Activated CD4-positive, alpha-beta T cell treated with anti-CD3 and anti-CD28 coated beads, Interleukin-2, amount 50 U/mL, for 16 hours (primary cell): ENCODE measurements around the gene KRTAP5-2.

Source experiments
- DNase-seq: peaks from one replicate; pipeline ENCODE4 v3.0.0-alpha.2; 2020

KRTAP5-2 gene

GRCh38 chr11:1565904-1566247 lies 32.2 kb downstream of the KRTAP5-2 start:
- DNase-seq = no peak

- DNase-seq = no peak
Measured at GRCh38 chr11:1565173-1565903, 32.8 kb downstream of the KRTAP5-2 start.

GRCh38 chr11:1564535-1565172 lies 33.4 kb downstream of the KRTAP5-2 start:
- DNase-seq = no peak

DNA sequence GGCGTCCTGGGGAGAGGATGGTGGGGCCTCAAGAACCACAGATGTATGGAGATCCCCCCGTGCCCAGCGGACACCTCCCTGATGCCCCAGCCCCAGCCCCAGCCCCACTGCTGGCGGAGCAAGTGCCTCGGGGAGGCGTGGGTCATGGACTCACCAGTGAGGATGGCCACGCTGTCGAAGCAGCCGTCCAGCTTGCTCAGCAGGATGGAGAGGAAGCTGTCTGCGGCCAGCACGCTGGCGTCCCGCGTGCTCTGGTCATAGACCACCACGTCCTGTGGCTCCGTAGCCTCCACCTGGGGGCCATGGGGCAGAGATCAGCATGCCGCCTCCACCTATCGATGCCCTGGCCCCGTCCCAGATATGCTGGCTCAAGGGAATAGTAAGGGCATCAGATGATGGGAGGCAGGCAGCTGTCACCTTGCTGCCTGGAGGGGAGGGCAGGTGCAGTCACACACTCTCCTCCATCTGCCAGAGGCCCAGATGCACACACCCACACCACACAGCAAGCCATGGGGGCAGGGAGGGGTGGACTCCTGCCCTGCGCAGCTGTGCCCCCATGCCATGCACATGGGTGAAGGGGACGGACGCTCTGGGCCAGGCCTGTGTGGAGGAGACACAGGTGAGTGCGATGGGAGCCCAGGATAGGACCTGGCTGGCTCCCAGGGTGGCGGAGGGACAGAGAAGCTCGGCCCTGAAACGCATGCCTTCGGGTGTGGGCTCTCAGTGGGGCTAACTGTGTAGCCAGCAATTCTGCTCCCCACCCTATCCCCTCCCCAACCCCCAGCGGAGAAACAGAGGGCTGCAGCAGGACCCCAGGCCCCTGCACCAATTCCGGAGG lies 34.2 kb downstream of the KRTAP5-2 start:
- no peak for DNase-seq

GRCh38 chr11:1563149-1563638 lies 34.9 kb downstream of the KRTAP5-2 start:
- no peak for DNase-seq

- no peak for DNase-seq
Measured at GRCh38 chr11:1562469-1563148, 35.5 kb downstream of the KRTAP5-2 start.

DNA sequence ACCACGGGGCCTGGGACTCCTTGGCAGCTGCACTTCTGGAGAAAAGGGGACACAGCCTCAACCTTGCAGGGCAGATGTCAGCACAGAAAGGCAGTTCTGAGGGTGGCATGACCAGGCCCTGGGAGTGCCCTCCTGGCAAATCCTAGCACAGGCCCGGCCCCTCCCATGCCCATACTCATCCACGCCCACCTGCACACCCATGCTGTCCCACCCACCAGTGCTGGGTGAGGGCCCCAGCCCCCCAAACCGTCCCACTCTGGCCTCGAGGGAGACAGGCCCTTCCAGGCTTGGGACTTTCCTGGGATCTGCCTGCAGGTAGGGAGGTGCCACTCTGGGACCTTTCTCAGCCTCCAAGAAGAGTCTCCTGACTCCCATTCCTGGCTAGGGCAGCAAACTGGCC lies 36.1 kb downstream of the KRTAP5-2 start:
- DNase-seq = no peak

DNA sequence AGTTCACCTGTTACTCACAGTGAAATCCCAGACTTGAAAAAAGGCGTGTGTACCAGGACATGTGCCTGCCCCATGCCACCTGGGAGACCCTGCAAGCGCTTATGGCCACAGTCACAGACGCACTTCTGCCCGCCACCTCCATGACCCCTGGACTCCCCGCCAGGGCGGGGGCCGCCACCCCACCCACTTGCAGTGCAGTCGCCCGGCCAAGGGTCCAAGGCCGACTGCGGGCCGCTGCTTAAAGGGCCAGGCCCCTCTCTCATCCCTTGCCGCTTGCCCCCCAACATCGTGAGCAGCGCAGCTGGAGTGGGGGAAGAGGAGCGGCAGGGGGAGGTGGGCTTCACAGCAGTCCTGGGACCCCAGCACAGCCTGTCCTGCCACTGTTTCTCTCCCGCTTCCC lies 36.8 kb downstream of the KRTAP5-2 start:
- no peak for DNase-seq

DNA sequence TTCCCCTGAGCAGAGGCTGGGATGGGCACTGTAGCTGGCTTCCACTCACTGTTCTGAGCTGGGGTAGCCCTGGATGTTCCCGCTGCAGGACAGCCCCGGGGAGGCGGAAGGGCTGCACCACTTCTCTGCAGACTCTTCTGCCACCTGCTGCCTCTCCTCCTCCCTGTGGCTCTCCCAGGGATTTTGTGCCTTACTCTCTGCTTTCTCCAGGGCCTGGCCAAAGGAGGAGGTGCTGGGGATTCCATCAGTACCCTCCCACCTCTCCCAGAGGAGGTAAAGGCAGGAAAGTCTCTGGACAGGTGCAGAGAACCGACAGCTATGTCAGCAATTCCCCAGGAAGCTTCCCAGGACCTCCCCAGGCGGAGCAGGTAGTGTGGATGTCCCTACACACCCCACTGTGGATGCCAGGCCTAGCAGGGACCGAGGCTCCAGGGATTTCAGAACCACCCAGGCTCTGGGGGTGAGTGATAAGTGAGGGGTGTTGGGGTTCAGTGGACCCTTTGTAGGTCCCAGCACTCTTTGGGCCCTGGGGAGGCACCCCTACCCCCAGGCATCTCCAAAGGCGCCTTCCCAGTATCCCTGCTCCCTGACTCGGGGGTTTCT lies 37.3 kb downstream of the KRTAP5-2 start:
- no peak for DNase-seq

GRCh38 chr11:1560002-1560648 lies 38.0 kb downstream of the KRTAP5-2 start:
- no peak for DNase-seq

- DNase-seq = no peak
Measured at GRCh38 chr11:1559111-1559951, 38.8 kb downstream of the KRTAP5-2 start.

GRCh38 chr11:1558775-1559110 lies 39.4 kb downstream of the KRTAP5-2 start:
- DNase-seq = no peak

GRCh38 chr11:1557904-1558774 lies 40.0 kb downstream of the KRTAP5-2 start:
- DNase-seq = no peak

GRCh38 chr11:1557051-1557884 lies 40.8 kb downstream of the KRTAP5-2 start:
- DNase-seq = no peak

DNA sequence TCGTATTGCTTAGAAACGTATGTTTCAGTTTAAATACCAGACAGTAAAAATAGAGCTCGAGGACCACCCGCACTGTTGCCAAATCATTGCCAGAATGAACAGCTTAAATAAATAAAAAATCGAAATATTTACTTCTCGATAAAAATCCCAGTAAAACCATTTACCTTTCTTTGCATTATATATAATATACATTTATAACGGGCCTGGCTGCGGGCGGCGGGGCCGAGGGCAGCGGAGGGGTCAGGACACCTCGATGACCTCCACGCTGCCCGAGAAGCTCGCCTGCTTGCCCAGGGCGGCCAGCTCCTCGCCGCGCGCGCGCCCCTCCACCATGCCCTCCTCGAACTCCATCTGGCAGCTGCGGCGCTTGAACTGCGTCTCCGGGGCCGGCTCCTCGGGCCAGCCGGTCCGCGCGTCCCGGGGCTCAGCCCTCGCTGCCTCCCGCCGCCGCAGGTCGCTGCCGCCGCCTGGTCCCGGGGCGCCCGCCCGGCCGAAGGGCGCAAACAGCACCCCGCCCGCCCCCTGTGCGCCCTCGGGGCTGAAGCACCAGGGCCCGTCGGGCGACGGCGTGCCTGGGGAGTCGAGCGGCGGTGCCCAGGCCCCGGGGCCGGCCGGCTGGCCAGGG lies 41.7 kb downstream of the KRTAP5-2 start:
- no peak for DNase-seq

DNA sequence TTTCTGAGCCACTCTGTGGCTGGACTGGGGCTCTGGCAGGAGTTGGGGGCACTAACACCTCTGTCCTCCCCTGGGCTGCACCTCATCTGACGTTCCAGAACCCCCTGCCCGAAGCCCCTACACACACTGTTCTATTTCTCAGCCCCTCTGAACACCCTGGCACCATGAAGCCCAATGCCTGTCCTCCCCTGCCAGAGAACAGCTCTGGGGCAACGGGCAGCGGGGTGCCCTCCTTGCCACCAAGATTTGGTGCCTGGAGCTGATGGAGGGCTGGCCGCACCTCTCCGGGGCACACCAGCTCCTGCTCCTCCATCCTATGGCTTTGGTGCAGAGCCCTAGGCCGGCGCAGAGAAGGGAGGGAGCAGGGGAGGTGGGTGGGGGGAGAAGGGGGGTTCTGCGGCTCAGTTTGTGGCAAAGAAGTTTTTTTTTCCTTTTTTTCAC lies 42.4 kb downstream of the KRTAP5-2 start:
- DNase-seq = no peak

- DNase-seq = no peak
Measured at GRCh38 chr11:1554981-1555712, 42.9 kb downstream of the KRTAP5-2 start.
